Astrocyte of the cerebellum (primary cell): ENCODE measurements around the gene URB1.

ENCODE experiments used
- DNase-seq: peaks from one replicate; pipeline ENCODE4 v3.0.0-alpha.2; 2011; ENCODE audit warnings: low read depth
- H3K4me3 ChIP-seq: 2 replicates; pipeline ENCODE4 v1.5.1; 2011; ENCODE audit warnings: mild to moderate bottlenecking, low read depth, low read length, moderate library complexity
- in situ Hi-C: cut with HindIII; loops from 2 replicates; pipeline ENCODE4 v1.10.0; 2017; ENCODE audit warnings: low sequenced_read_pairs
- TF ChIP-seq, protein P1 (sequence below): IDR thresholded peaks from 2 replicates; pipeline ENCODE4 v1.5.1; 2012; ENCODE audit warnings: low read length, low read depth, moderate library complexity, mild to moderate bottlenecking; ENCODE audit errors: missing control alignments

The URB1 gene

DNA sequence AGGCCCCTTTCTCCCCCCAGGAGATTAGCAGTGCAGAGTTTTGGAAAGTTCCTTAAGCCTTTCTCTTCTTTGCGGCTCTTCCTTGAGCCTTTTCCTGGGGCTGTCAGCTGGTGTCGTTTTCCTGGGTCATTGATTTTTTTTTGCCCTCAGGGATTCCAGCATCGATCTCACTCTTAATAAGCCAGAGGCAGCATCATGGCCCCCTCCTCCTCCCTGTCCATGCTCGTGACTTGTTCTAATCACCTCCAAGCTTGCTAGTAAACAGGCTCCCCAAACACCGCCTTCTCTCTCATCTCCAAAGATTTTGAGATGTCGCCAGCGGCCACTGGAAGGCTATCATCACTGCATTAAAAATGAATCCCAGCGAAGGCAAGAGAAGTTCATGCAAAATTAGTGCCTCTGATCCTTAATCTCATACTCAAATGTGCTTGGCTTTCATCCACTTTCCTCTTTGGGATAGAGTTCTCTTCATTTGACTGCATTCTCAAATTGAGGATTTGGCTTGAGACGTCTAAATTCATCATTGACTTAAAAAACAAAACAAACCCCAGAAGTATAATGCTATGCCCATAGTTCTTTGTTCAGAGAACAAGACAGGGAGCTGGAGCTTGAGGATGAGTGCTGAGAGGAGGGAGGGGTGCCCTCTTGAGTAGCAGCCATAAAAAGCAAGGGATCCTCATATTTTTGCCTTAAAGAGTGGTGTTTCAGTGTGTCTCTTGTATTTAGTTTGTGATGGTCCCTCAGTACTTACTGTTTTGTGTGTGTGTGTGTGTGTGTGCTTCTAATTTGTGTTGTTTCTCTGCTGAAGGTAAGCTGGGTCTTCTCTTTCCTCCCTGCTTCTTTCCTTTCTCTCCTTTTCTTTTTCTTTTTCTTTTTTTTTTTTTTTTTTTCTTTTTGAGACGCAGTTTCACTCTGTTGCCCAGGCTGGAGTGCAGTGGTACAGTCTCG lies 22.9 kb upstream of the URB1 start:
- DNase-seq: no peak
- H3K4me3 ChIP-seq: no peak overlapping the region
- TF ChIP-seq, protein P1, sequence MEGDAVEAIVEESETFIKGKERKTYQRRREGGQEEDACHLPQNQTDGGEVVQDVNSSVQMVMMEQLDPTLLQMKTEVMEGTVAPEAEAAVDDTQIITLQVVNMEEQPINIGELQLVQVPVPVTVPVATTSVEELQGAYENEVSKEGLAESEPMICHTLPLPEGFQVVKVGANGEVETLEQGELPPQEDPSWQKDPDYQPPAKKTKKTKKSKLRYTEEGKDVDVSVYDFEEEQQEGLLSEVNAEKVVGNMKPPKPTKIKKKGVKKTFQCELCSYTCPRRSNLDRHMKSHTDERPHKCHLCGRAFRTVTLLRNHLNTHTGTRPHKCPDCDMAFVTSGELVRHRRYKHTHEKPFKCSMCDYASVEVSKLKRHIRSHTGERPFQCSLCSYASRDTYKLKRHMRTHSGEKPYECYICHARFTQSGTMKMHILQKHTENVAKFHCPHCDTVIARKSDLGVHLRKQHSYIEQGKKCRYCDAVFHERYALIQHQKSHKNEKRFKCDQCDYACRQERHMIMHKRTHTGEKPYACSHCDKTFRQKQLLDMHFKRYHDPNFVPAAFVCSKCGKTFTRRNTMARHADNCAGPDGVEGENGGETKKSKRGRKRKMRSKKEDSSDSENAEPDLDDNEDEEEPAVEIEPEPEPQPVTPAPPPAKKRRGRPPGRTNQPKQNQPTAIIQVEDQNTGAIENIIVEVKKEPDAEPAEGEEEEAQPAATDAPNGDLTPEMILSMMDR: no peak
- in situ Hi-C loops: loop anchor here (5.0 kb wide), 1 partner anchor 107 kb away; no protein-coding TSS in a partner anchor

DNA sequence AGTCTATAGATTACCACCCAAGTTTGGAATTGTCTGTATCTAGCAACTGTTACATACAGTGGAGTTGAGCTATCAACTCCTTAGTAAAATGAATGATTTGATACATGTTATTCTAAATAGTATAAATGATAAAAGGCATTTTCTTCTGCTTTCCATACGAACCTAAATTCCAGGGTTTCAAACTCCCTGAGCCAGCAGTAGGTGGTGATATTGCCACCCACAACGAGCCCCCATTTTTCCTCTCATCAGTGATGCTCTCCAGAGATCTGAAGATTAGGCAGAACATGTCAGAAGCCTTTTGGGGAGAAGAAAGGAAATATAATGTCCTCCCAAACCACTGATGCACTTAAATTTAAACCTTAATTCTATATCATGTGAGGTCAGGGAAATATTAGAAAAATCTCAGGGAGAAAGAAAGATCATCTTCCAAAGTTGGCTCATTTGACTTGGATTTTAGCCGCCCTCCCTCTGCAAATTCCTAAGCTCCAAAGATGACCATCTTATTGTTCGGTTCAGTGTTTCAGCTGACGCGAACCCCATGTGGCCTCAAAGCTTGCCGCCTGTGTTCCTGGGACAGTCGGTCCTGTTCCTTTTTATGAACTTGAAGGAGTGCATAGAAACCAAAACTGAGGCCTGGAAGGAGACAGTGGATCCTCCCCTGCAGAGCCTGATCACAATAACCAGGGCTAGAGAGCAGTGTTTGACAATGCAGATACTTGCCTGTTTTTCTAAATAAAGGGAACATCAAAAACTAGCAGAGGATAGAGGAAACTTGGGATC lies 22.0 kb upstream of the URB1 start:
- DNase-seq: no peak
- TF ChIP-seq, protein P1: peak; percentile 59
- no peak overlapping the region for H3K4me3 ChIP-seq
- in situ Hi-C loops: loop anchor here (5.0 kb wide), 1 partner anchor 108 kb away; no protein-coding TSS in a partner anchor

DNA sequence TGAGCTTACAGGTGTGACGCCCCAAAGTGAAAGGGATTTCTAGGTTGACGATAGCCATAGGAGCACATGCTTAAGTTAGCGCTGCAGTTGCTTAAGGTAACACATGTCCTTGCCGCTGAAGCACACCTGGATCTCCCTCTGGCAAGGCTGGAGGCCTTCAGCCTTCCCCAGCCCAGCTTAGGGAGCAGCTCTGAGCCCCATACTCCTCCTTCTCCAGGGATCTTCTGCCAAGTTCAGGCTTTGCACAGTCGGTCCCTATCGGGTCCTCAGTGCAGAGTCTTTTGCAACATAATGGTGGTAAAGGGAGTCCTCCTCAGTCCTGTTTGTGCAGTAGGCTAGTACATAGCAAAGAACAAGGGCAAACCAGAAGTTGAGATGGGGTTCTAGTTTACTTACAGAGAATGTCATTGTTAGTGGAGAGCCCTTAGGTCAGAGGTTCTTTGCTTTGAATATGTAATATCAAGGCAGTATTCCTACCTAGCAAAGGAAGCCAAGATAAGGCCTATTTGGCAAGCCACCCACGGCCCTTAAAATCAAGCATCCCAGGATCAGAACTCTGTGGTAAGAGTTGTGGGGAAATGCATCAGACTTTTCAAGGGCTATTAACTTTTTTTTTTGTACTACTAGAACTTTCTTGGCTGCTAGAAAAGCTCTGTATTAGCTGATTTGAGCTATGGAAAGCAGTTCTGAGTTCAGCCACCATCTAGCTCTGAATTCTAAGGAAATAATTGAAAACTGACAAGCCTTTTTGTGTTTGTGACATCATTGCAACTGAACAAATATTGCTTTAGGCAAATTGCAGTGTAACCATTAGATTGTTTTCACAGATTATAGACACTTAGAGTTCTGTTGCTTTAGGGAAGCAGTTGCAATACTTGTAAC lies 21.1 kb upstream of the URB1 start:
- TF ChIP-seq, protein P1: no peak
- H3K4me3 ChIP-seq: peak overlapping the region; percentile 47

DNA sequence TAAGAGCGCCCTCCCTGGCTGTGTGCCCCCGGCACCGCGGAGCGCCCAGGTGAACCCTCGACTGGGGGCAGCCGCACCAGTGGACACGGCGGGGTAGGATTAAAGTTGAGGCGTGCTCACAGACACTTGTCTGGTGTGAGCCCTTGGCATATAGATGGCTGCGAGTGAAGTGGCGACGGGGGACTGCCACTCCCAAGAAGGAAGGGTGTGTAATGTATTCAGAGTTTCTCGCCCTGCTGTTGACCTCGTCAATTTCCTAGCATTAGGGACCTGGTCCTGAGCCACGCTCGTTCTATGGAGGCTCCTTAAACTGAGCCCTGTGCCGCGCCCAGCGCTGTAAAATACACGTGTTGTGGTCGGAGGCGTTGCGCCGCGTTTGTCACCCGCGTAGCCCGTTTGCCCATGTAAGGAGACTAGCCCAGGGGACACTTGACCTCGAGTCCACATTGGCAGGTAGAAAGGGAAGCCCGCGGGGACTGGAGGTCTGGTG lies 20.2 kb upstream of the URB1 start:
- no peak for DNase-seq
- H3K4me3 ChIP-seq: peak overlapping the region; percentile 47
- TF ChIP-seq, protein P1: no peak
- in situ Hi-C loops: no loop called here

More for the DNA sequence above, 21.1 kb upstream of the URB1 start:
- in situ Hi-C loops: no loop called here
- DNase-seq: no peak

DNA sequence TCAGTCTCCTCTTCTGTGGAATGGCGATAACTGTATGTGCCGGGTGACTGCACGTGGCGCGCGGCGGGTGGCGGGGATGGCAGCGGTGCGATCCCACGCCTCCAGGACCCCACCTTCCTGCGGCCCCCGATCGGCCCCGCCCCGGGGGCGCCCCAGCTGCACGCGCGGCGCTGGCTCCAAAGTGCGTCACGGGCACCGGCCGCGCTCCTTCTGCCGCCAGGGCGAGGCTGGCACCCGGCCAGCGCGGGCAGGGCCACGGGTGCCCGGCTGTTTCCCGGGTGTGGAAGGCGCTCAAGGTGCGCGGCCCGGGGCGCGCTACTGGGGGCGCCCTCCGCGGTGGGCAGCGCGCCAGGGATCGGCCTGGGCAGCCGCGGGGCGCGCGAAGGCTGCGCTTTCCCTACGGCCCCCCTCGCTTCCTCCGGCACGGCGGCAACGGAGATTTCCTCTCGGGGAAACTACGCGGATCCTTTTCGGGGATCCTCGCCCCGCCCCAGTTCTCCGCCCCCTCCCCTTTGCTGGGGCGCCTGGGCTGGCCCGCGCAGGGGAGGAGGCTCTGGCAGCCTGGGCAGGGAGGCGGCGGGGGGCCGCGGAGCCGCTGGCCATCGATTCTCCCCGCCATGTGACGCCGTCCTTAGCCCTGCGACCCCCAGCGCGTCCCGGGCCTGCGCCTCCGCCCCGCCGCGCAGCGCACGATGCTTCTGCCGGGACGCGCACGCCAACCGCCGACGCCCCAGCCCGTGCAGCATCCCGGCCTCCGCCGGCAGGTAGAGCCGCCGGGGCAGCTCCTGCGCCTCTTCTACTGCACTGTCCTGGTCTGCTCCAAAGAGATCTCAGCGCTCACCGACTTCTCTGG lies 19.6 kb upstream of the URB1 start, which contains the start of gene EVA1C:
TSS of gene EVA1C (plus strand) at position 545 of the 853 bp plus-strand sequence. CDS start at position 693, 148 bp downstream.
- DNase-seq: no peak
- TF ChIP-seq, protein P1: no peak
- in situ Hi-C loops: no loop called here
- peak within 1 kb of the TSS; percentile 47 for H3K4me3 ChIP-seq
